Measurements from ENCODE around the gene KCNH3. TPM values are rescaled to one million over a fixed set of nuclear protein-coding genes. Genes with fewer than 3 reads are reported as not detected.
A peak's percentile ranks its signal among the peaks of the same experiment; 100 is the strongest.

KCNH3 gene
- total and polyA plus RNA-seq, 2 of the 13 experiments (the other 11 are each of a cell fraction or from before 2014, with no cell fraction given) = 0.01 to 0.07 TPM

DNA sequence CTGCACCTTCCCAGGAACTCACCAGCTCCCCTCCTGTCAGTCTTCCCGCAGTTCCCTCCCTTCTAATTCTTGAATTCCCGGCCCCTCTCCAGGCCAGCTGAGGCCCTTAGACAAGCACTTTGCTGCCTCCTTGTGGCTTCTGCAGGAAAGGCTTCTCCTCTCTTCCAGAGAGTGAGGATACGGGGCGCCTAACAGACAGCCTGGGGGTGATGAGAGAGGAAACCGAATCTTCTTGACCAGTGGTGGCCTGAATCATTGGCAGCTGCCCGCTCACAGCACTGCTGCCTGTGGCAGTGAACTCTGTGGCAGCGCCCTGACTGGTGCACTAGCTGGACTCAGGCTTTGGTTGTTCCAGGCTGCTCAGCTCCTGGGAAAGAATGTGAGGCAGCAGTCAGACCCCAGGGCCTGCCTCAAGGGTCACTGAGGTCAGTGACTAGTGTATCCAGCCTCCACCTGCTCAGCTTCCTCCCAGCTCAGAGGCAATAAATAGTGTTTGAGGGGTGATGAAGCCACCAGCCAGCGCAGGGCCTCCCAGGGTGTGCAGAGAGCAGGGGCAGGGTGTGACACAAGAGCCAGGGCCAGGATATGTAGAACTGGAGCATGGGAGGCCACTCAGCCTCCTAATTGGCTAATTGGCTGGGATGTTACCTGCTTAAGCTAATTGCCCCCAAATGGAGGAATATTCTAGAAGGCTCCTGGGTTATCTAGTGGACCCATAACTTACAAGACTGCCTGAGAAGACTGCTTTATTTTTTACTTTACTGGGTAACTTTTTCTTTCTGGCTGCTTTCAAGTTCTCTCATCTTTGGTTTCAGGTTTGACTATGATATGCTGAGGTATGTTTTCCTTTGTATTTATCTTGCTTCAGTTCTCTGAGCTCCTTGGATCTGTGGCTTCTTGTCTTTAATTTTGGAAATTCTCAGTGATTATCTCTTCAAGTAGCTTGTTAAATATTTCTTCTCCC, 42.0 kb downstream of the KCNH3 start (continued):
- TF ChIP-seq, protein P1, sequence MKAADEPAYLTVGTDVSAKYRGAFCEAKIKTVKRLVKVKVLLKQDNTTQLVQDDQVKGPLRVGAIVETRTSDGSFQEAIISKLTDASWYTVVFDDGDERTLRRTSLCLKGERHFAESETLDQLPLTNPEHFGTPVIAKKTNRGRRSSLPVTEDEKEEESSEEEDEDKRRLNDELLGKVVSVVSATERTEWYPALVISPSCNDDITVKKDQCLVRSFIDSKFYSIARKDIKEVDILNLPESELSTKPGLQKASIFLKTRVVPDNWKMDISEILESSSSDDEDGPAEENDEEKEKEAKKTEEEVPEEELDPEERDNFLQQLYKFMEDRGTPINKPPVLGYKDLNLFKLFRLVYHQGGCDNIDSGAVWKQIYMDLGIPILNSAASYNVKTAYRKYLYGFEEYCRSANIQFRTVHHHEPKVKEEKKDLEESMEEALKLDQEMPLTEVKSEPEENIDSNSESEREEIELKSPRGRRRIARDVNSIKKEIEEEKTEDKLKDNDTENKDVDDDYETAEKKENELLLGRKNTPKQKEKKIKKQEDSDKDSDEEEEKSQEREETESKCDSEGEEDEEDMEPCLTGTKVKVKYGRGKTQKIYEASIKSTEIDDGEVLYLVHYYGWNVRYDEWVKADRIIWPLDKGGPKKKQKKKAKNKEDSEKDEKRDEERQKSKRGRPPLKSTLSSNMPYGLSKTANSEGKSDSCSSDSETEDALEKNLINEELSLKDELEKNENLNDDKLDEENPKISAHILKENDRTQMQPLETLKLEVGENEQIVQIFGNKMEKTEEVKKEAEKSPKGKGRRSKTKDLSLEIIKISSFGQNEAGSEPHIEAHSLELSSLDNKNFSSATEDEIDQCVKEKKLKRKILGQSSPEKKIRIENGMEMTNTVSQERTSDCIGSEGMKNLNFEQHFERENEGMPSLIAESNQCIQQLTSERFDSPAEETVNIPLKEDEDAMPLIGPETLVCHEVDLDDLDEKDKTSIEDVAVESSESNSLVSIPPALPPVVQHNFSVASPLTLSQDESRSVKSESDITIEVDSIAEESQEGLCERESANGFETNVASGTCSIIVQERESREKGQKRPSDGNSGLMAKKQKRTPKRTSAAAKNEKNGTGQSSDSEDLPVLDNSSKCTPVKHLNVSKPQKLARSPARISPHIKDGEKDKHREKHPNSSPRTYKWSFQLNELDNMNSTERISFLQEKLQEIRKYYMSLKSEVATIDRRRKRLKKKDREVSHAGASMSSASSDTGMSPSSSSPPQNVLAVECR (CRISPR knock-in tag; IDR thresholded peaks at IDR 0.05; ENCODE audit: borderline replicate concordance) = peak; percentile 26; the same call in 1 of the 2 replicates
- TF ChIP-seq SKI (IDR thresholded peaks at IDR 0.05; ENCODE audit: partially characterized antibody) = no peak
- TF ChIP-seq ZFYVE20 (CRISPR knock-in tag; IDR thresholded peaks at IDR 0.05; ENCODE audit: borderline replicate concordance, low read depth) = no peak
- no peak for TF ChIP-seq ZNF354B (CRISPR knock-in tag; IDR thresholded peaks at IDR 0.05)
- TF ChIP-seq ZNF441 (CRISPR knock-in tag; IDR thresholded peaks at IDR 0.05; ENCODE audit: borderline replicate concordance) = no peak
- no peak for TF ChIP-seq ZBTB37 (CRISPR knock-in tag; IDR thresholded peaks at IDR 0.05)
- TF ChIP-seq SMC3 (IDR thresholded peaks at IDR 0.05; ENCODE audit: low read length) = peak; percentile 81
- TF ChIP-seq ZNF546 (CRISPR knock-in tag; conservative IDR thresholded peaks at IDR 0.05) = no peak
- TF ChIP-seq ZNF644 (CRISPR knock-in tag; IDR thresholded peaks at IDR 0.05; ENCODE audit: low read depth) = no peak
- no peak for TF ChIP-seq SIN3A (IDR thresholded peaks at IDR 0.05; ENCODE audit: borderline replicate concordance, low read depth, low read length)
- no peak for TF ChIP-seq MXD4 (CRISPR knock-in tag; IDR thresholded peaks at IDR 0.05)
- TF ChIP-seq, protein P2, sequence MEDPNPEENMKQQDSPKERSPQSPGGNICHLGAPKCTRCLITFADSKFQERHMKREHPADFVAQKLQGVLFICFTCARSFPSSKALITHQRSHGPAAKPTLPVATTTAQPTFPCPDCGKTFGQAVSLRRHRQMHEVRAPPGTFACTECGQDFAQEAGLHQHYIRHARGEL (CRISPR knock-in tag; IDR thresholded peaks at IDR 0.05) = no peak
- no peak for TF ChIP-seq ZNF776 (CRISPR knock-in tag; IDR thresholded peaks at IDR 0.05)
- TF ChIP-seq, protein P3, sequence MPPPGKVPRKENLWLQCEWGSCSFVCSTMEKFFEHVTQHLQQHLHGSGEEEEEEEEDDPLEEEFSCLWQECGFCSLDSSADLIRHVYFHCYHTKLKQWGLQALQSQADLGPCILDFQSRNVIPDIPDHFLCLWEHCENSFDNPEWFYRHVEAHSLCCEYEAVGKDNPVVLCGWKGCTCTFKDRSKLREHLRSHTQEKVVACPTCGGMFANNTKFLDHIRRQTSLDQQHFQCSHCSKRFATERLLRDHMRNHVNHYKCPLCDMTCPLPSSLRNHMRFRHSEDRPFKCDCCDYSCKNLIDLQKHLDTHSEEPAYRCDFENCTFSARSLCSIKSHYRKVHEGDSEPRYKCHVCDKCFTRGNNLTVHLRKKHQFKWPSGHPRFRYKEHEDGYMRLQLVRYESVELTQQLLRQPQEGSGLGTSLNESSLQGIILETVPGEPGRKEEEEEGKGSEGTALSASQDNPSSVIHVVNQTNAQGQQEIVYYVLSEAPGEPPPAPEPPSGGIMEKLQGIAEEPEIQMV (CRISPR knock-in tag; IDR thresholded peaks at IDR 0.05; ENCODE audit: low read depth) = no peak
- peak; percentile 96 for TF ChIP-seq CTCF (CRISPR knock-in tag; IDR thresholded peaks at IDR 0.05)

Measured in HepG2 (cell line).